Measurements from ENCODE around the gene PLEKHG4B.
"Not testable (repeated sequence)": the region's sequence is repeated elsewhere in the genome, so short reads cannot be mapped to it uniquely, and the experiment has no call there.

Gene PLEKHG4B

DNA sequence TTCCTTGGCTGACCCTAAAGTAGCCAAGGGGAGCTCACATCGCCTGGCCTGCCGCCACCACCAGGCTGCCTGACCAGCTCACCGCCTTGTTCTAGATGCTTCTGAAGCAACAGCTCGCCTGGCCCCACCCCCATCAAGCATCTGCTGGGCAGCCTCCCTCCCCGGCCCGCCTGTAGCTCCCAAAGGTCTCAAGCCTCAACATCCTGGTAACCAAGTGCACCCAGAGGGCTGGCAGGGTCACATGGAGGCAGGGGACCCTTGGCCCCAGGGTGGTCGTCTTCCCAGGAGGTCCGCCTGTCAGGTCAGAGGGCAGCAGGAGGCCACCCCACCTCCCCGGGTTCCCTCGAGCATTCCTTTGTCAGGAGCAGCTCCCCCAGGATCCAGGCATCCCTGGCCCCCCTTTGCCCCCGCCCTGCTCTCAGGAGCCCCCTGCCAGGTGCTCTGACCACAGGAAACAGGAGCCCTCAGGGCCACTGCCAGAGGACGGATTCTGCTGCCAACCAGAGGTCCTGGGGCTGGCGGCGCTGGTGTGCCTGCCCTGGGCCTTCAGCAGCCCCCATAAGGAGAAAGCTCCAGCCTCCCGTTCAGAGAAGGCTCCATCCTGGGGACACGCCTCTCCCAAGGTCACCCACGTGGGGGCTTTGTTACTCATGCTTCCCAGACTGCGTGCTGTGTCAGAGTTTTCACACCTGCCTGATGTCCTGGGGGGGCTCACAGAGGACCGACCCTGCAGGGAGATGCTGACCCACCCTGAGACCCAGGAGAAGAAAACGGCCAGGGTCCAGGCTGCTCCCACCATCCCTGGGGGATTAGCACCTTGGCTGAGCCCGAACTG, 95.9 kb downstream of the PLEKHG4B start:
- DNase-seq (ENCODE audit: low read depth in 3 of 3), result no peak

GRCh38 chr5:188488-189481, 96.8 kb downstream of the PLEKHG4B start:
- peak; percentile 77 to 89 (median 81) for DNase-seq (ENCODE audit: low read depth in 3 of 3)

DNA sequence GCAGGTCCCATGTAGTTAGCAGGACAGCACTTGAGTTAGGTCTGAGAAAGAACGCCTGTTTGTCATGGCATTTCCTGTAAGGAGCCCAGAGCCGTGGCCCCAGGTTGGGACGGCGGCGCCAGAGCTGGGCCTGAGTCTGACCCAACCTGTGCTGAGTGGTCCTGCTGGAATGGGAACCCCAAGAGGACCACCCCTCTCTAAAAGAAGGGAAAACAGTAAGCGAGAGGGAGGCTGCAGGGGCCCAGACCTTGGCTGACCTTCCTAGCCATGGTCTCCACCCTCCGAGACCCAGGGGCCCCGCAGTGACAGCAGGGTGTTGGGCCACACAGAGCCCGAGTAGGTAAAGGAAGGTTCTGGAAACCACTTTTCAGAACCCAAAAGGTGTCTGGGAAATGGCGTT, 97.5 kb downstream of the PLEKHG4B start:
- no peak for DNase-seq (ENCODE audit: low read depth in 3 of 3)

DNA sequence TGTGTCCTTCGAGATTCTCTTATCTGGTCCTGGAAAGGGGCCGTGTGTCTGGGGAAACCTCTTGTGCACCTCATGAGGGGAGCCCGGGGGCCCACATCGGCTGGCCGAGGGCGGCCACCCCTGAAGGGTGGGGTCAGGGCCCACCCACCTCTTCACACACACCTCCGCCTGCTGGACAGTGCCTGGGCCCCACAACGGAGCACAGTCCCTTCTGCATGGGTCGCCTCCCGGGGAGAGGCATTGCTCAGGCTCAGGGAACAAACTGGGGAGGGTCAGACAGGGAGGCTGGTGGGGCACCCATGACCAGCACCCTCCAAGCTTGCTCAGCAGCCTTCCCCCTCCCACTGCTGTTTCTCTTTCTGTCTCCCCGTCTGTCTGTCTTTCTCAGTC, 98.0 kb downstream of the PLEKHG4B start:
- DNase-seq (ENCODE audit: low read depth in 3 of 3), result no peak

DNA sequence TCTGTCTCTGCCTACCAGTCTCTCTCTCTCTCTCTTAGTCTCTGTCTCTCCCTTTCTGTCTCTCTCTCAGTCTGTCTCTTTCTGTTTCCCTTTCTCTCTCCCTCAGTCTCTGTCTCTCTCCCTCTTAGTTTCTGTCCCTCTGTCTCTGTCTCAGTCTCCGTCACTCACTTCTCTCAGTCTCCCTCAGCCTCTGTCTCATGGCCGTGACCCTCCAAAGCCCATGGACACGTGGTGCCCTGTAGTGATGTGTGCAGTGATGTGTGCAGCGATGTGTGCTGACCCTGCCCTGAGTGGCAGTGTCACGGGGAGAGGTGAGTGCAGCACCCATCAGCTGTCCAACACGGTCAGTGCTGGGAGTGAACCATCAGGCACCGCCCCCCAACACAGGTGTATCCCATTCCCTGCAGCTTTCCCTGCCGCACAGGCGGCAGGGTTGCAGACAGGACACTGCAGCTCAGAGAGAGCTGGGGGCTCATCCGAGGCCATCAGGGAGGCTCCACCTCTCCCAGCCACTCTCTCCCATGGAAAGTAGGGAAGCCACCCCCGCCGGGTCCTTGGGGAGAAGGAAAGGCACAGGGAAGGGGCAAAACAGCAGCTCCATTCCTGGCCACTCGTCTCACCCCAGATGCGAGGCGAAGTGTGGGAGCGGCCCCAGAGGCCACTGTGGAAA, 98.5 kb downstream of the PLEKHG4B start:
- DNase-seq (ENCODE audit: low read depth in 3 of 3), result no peak

GRCh38 chr5:191036-191948, 99.3 kb downstream of the PLEKHG4B start, which contains the start of gene LRRC14B:
Gene LRRC14B (plus strand): TSS chr5:191495. CDS start chr5:191539, 44 bp downstream.
- DNase-seq (ENCODE audit: low read depth in 3 of 3), result no peak

DNA sequence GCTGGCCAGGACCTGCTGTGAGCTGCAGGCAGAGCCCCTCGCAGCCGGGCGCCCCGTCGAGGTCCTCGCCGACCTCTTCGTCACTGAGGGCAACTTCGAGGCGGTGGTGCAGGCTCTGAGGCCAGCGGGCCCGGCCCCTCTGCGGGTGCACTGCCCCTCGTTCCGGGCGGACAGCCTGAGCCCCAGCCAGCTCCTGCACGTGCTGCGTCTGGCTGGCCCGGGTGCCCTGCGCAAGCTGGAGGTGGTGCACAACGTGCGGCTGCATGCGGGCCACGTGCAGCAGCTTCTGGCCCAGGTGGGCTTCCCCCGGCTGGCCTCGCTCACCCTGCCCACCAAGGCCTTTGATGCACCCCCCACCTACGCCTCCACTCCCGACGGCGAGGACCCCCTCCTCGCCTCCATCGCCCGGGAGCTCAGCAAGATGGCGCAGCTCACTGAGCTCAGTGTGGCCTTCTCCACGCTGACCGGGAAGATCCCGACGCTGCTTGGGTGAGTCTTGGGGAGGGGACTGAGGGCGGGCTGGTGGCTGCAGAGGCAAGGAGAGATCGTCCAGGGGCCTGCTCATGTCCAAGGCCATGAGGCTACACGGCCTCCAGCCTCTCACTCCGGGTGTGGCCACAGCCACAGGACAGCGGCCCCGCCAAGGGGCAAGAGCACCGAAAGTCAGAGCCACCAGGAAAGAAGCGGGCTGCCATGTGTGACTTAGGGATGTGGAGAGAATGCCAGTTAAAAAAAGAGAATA, 100.2 kb downstream of the PLEKHG4B start:
- no peak for DNase-seq (ENCODE audit: low read depth in 3 of 3)

GRCh38 chr5:192691-192969, 100.7 kb downstream of the PLEKHG4B start:
- DNase-seq (ENCODE audit: low read depth in 3 of 3), result no peak

DNA sequence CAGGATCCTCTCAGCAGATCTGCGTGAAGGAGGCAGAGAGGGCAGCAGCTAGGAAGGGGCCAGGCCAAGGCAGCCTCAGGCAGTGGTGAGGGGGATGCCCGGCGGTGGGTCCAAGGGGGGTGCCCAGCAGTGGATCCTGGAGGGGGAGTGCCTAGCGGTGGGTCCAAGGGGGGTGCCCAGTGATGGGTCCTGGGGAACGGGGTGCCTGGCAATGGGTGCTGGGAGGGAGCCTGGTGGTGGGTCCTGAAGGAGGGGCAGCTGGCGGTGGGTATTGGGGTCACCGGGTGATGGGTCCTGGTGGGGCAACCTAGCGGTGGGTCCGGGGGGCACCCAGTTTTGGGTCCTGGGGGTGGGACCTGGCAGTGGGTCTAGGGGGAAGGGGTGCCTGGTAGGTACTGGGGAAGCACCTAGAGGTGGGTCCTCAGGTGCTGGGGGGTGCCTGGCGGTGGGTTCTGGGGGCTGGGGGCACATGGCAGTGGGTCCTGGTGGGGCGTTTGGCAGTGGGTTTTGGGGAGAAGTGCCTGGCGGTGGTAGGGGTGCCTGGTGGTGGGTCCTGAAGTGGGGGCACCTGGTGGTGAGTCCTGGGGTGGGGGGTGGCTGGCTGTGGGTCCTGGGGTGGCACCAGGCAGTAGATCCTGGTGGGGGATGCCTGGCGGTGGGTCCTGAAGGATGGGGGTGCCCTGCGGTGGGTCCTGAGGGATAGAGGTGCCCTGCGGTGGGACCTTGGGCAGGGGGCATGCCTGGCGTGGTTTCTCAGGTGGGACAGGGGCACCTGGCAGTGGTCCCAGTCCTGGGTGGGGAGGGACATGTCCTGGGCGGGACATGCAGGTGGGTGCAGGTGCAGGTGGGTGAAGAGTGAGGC, 101.2 kb downstream of the PLEKHG4B start:
- DNase-seq (ENCODE audit: low read depth in 3 of 3), result no peak

DNA sequence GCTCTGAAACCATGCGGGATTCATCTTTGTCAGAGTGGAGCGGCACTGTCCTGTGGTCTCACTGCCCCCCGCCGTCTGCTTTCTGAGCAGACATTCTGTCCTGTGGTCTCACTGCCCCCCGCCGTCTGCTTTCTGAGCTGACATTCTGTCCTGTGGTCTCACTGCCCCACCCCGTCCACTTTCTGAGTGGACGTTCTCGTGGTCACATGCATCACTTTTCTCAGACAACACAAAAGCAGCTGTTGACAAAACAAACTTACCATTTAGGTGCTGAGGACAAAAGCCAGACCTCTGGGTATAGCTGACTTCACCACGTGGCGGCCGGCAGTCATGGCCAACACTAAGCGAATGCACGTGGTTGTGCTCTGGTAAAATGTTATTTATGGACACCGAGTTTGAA, 102.1 kb downstream of the PLEKHG4B start:
- DNase-seq (ENCODE audit: low read depth in 3 of 3), result no peak

- DNase-seq (ENCODE audit: low read depth in 3 of 3), result no peak
These were observed 102.7 kb downstream of the PLEKHG4B start for GRCh38 chr5:194603-195209.

DNA sequence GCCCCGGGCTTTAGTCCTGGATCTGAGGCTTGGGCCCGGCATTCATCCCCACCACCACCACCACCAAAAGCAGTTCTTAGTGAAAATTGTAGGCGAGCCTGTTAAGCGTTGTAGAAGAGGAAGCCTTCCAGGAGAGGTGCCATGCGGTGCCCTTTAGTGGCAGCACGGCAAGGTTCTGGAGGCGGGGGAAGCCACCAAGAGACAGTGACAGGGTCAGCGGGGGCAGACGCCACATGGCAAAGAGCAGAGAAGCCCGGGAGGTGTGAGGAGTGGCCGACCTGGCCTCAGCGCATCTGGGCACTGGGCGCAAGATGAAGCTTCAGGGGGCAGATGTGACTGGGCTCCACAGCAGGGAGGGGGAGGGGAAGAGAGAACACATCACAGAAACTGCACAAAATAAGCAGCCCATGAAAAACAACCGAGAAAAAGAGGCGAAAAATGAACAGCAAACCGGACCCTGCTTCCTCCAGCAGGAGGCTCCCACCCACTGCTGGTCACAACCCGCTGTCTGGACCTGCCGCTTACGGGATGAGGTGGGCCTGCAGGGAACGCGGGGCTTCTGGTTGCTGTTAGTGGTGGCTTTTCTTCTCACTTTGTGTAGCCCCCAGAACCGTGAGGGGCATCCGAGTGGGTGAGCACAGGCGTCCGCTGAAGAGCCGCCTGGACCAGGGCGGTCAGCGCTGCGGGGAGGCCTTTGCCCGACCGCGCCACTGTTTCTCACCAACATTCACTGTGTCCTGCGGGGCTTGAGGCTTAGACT, 103.6 kb downstream of the PLEKHG4B start:
- no peak for DNase-seq (ENCODE audit: low read depth in 3 of 3)

DNA sequence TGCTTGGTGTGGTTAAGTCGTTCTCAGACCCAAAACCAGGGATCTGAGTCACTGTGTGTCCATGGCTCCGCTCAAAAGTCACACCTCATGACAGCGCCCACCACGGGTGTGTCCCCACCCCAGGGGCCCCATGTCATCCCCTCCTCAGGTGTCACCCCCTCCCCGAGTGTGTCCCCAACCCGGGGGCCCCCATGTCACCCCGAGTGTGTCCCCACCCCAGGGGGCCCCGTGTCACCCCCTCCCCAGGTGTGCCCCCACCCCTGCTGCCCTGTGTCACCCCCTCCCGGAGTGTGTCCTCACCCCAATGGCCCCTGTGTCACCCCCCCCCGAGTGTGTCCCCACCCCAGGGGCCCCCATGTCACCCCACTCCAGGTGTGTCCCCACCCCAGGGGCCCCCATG, 104.4 kb downstream of the PLEKHG4B start:
- no peak for DNase-seq (ENCODE audit: low read depth in 3 of 3)

DNA sequence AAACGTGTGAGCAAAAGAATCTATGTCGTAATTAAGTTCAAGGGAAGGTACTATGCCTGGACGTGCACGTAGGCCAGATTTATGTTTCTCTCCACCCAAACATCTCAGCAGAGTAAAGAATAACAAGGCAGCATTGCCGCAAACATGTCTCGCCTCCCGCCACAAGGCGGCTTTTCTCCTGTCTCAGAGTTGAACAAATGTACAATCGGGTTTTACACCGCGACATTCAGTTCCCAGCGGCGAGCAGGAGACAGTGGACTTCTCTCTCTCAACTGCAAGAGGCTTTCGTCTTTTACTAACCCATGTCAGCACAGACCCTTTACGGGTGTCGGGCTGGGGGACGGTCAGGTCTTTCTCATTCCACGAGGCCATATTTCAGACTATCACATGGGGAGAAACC, 105.1 kb downstream of the PLEKHG4B start:
- not testable (repeated sequence) for DNase-seq (ENCODE audit: low read depth in 3 of 3)

DNA sequence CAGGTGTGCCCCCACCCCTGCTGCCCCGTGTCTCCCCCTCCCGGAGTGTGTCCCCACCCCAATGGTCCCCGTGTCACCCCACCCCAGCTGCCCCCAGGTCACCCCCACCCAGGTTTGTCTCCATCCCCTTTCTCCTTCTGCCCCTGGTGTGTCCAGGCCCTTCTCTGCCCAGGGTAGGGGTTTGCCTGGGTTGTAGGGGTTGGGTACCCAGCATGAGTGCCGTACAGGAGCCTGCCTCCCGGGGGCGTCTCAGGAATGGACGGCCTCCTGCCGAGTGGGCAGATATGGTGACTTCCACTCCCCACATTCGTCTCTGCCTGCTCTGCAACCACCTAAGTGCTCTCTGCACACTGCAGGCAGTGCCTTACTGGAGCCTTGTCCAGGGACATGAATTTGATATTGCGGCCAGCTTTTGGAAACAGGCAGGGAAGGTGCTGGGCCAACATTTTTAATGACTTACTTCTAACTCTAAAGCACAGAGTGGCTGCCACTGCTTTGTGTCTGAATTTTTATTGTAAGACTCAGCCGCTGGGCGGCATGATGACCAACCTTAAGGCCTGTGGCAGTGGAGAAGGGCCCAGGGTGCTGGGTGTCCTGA, 106.0 kb downstream of the PLEKHG4B start:
- DNase-seq (ENCODE audit: low read depth in 3 of 3), result no peak

GRCh38 chr5:198516-199196, 106.7 kb downstream of the PLEKHG4B start:
- DNase-seq (ENCODE audit: low read depth in 3 of 3), result no peak

All from stimulated activated CD4-positive, alpha-beta T cell treated with anti-CD3 and anti-CD28 coated beads, TNF-alpha, amount 100 ng/mL, for 24 hours (primary cell).